ENCODE data around the gene CYP26B1. TPM values are rescaled to one million over a fixed set of nuclear protein-coding genes. Genes with fewer than 3 reads are reported as not detected.

The CYP26B1 gene
- total RNA-seq, 1 experiment from 2014 or later = 0.20 TPM

GRCh38 chr2:72104821-72105588 is 42.7 kb downstream of the CYP26B1 start:
- Mint-ChIP-seq H3K4me1 (0 out of 4 replicates have a peak, but pooled peaks cover 0 to 3% of the 10 kb centered on the region in 2 experiments), H3K36me3 (ENCODE audit: insufficient read depth in 1 of 3, low read depth in 3 of 3) (no peaks in the 10 kb centered on the region), H3K27me3 (ENCODE audit: low read depth) (peaks cover 8% of the 10 kb centered on the region), H3K9me3 (no peaks in the 10 kb centered on the region), H3K4me3 (no peak overlapping the region), H3K27ac (no peak overlapping the region; a peak in 1 of 7 replicates)
- Histone ChIP-seq H3K27ac (ENCODE audit: insufficient read length, low read depth, low read length) (no peak overlapping the region), H3K79me1 (ENCODE audit: insufficient read depth, low read depth, low read length, poor library complexity, severe bottlenecking) (no peaks in the 10 kb centered on the region), H3K79me2 (ENCODE audit: insufficient read depth, low read length) (no peaks in the 10 kb centered on the region), H2BK20ac (ENCODE audit: low read depth, low read length, poor library complexity, severe bottlenecking) (no peak overlapping the region), H3K4me2 (ENCODE audit: insufficient read depth, insufficient read length, low read length) (no peak overlapping the region), H3K23ac (ENCODE audit: insufficient read length, low read depth, low read length) (no peak overlapping the region), H3K9me3 (ENCODE audit: control insufficient read depth, low read depth, low read length) (no peaks in the 10 kb centered on the region), H4K91ac (ENCODE audit: insufficient read length, low read depth, low read length) (no peak overlapping the region), H2AFZ (ENCODE audit: low read length) (no peak overlapping the region), H2BK12ac (ENCODE audit: insufficient read length, low read depth, low read length) (no peak overlapping the region), H2BK5ac (ENCODE audit: insufficient read length, low read length) (no peak overlapping the region), H4K8ac (replicated peaks; ENCODE audit: insufficient read length, low read depth, low read length) (no peak overlapping the region), H3K56ac (ENCODE audit: insufficient read length, low read depth, low read length) (no peak overlapping the region), H3K9ac (ENCODE audit: extremely low read depth, insufficient read length, low read length) (no peak overlapping the region), H3K4ac (ENCODE audit: low read depth, low read length) (no peak overlapping the region), H3K27me3 (ENCODE audit: insufficient read depth, low read length) (no peaks in the 10 kb centered on the region), H4K5ac (ENCODE audit: insufficient read length, low read depth, low read length) (no peak overlapping the region), H2AK5ac (ENCODE audit: insufficient read length, low read length) (no peak overlapping the region), H3K14ac (ENCODE audit: insufficient read depth, low read length) (no peak overlapping the region), H3T11ph (ENCODE audit: low read length) (no peak overlapping the region), H3K4me1 (ENCODE audit: insufficient read depth, low read length) (no peaks in the 10 kb centered on the region), H3K23me2 (ENCODE audit: insufficient read length, low read depth, low read length, poor library complexity, severe bottlenecking) (no peaks in the 10 kb centered on the region), H4K20me1 (ENCODE audit: control insufficient read depth, insufficient read depth, insufficient read length) (no peaks in the 10 kb centered on the region), H2BK15ac (ENCODE audit: low read depth, low read length) (no peak overlapping the region), H3K18ac (ENCODE audit: insufficient read length, low read depth, low read length) (no peak overlapping the region), H2BK120ac (ENCODE audit: low read depth, low read length, poor library complexity, severe bottlenecking) (no peak overlapping the region)
- no CpG with 5 or more reads among the region's 21 CpGs for WGBS (ENCODE audit: extremely low coverage, insufficient read length, low lambda C conversion rate)
- TF ChIP-seq CTCF (conservative IDR thresholded peaks at IDR 0.05) = peak; percentile 49; the same call in 2 of the 3 replicates
- DNase-seq = peak; percentile 69
